Esophagus muscularis mucosa (tissue), 4 donors: Measurements from ENCODE around the gene OBSCN.

Experiments
- CTCF ChIP-seq, 3 experiments: fragments of 200-600 bp in 2 of 3; fragments of 450-650 bp in 1 of 3; sonication (generic) in 2 of 3; IDR thresholded peaks; one replicate each; pipeline ENCODE4 v1.5.1; 2017 to 2019; ENCODE audit warnings: antibody characterized with exemption in 3 of 3, mild to moderate bottlenecking in 2 of 3, moderate library complexity in 1 of 3
- EP300 ChIP-seq: sonication (generic); formaldehyde crosslinking; IDR thresholded peaks from one replicate; pipeline ENCODE4 v1.6.1; 2017; ENCODE audit warnings: antibody characterized with exemption
- POLR2A ChIP-seq: fragments of 450-650 bp; IDR thresholded peaks from one replicate; pipeline ENCODE4 v1.6.1; 2017; ENCODE audit warnings: antibody characterized with exemption, moderate library complexity, mild to moderate bottlenecking, low read depth

GRCh38 chr1:228394571-228395394 lies 186.9 kb downstream of the OBSCN start:
- no peak for TF ChIP-seq EP300
- no peak for TF ChIP-seq CTCF (IDR thresholded peaks at IDR 0.05)
- no peak for TF ChIP-seq POLR2A
